HepG2 (cell line): ENCODE results near the gene SHC1. TPM values are rescaled to one million over a fixed set of nuclear protein-coding genes. Genes with fewer than 3 reads are reported as not detected.

Experiments
- ARID2 ChIP-seq: sonication (generic); formaldehyde crosslinking; IDR thresholded peaks from 2 replicates; pipeline ENCODE4 v1.8.1; 2022; ENCODE audit warnings: mild to moderate bottlenecking, missing genetic modification reagents, borderline replicate concordance
- CENPT ChIP-seq: sonication (generic); formaldehyde crosslinking; IDR thresholded peaks from 2 replicates; pipeline ENCODE4 v1.8.0; 2022; ENCODE audit warnings: low read depth, mild to moderate bottlenecking, moderate library complexity, missing genetic modification reagents
- CREB1 ChIP-seq, 2 experiments: fragments of 450-650 bp in 1 of 2; IDR thresholded peaks; 2 replicates each; pipeline ENCODE4 v1.6.1; 2016 to 2017; ENCODE audit warnings: control low read depth in 1 of 2, mild to moderate bottlenecking in 1 of 2, missing compliant biosample characterization in 1 of 2, missing genetic modification characterization in 1 of 2
- REXO4 ChIP-seq: sonication (generic); formaldehyde crosslinking; IDR thresholded peaks from 2 replicates; pipeline ENCODE4 v1.8.0; 2022; ENCODE audit warnings: missing genetic modification reagents, mild to moderate bottlenecking, borderline replicate concordance
- TEAD3 ChIP-seq: optimal IDR thresholded peaks from 2 replicates; pipeline ENCODE3; 2016; ENCODE audit warnings: borderline replicate concordance
- ZFP36L2 ChIP-seq: sonication (generic); formaldehyde crosslinking; IDR thresholded peaks from 2 replicates; pipeline ENCODE4 v1.4.0; 2020; ENCODE audit warnings: missing genetic modification reagents
- ZKSCAN1 ChIP-seq: fragments of 150-350 bp; IDR thresholded peaks from 2 replicates; pipeline ENCODE4 v1.6.1; 2014; ENCODE audit warnings: low read length
- polyA plus RNA-seq, 8 experiments: library from polyadenylated mRNA; depleted of rRNA in 3 of 8; stranded (reverse) in 7 of 8; unstranded in 1 of 8; fragments of >200 nt; fragmentation: Illumina TruSeq in 4 of 8; extraction: Trizol in 4 of 8; gene quantifications; 2 replicates each; pipeline versions ENCODE4 v1.2.1 to v1.2.3, GENCODE V29; 2011 to 2016; ENCODE audit warnings: low read depth in 4 of 8, missing spikeins in 1 of 8, mixed read lengths in 1 of 8; ENCODE audit not compliant: insufficient read depth in 1 of 8
- total RNA-seq, 5 experiments: library from RNA; depleted of rRNA; stranded (reverse); fragments of >200 nt; fragmentation: Illumina TruSeq; extraction: Trizol; gene quantifications; 2 replicates each; pipeline ENCODE4 v1.2.3, GENCODE V29; 2016; ENCODE audit warnings: low read depth in 1 of 5
- TF ChIP-seq, protein P1 (sequence below): sonication (generic); formaldehyde crosslinking; IDR thresholded peaks from 2 replicates; pipeline ENCODE4 v1.5.0; 2020; ENCODE audit warnings: mild to moderate bottlenecking, missing genetic modification reagents, borderline replicate concordance
- TF ChIP-seq, protein P2 (sequence below), 2 experiments: IDR thresholded peaks; 2 replicates each; pipeline ENCODE4 v1.6.1; 2011 to 2012; ENCODE audit warnings: low read length in 2 of 2, borderline replicate concordance in 1 of 2, low read depth in 1 of 2, mild to moderate bottlenecking in 1 of 2, moderate library complexity in 1 of 2
- TF ChIP-seq, protein P3 (sequence below): sonication (generic); formaldehyde crosslinking; conservative IDR thresholded peaks from 2 replicates; pipeline ENCODE4 v1.4.0; 2020; ENCODE audit warnings: missing genetic modification reagents
- TF ChIP-seq, protein P4 (sequence below): sonication (generic); formaldehyde crosslinking; IDR thresholded peaks from 2 replicates; pipeline ENCODE4 v1.8.1; 2022; ENCODE audit warnings: mild to moderate bottlenecking, missing genetic modification reagents
- TF ChIP-seq, protein P5 (sequence below): sonication (generic); formaldehyde crosslinking; IDR thresholded peaks from 2 replicates; pipeline ENCODE4 v1.4.0; 2020; ENCODE audit warnings: missing genetic modification reagents, low read depth, mild to moderate bottlenecking, borderline replicate concordance
- TF ChIP-seq, protein P6 (sequence below): IDR thresholded peaks from 2 replicates; pipeline ENCODE4 v1.6.1; 2016; ENCODE audit warnings: missing compliant biosample characterization, missing genetic modification reagents, borderline replicate concordance

The SHC1 gene
- total and polyA plus RNA-seq, 2 of the 13 experiments (the other 11 are each of a cell fraction or from before 2014, with no cell fraction given), result 52.0 to 137 TPM

DNA sequence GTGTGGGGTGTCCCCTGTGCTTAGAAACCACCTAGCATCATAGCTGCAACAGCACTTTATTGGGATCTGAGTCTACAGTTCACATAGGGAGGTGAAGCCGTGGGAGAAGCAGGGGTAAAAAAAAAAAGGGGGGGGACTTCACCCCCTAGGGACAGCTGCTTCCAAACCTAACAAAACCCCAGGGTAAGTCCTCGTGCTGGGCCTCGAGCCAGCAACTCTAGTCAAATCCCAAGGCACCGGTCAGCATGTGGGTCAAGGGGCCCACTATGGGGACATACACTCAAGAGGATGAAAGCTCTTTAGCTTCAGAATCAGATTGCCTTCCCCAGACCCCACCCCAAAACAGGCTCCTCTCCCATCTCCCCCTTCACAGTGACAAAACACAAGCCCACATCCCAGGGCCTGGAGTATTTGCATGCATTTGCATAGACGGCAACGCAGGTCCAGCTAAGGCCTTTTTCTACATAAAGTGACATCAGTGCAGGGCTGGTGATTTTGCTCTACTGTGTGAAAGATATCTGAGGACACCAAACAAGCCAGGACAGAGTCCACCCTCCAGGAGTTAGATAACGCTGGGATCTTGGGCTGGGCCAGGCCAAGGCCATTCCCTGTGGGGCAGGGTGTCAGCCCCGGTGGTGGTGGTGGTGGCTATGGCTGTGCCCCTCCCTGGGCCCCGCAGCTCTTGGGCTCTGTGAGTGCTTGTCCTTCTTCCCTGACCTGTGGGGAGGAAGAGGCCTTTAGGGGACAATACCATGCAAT lies 26.0 kb downstream of the SHC1 start (continued):
- TF ChIP-seq, protein P1, sequence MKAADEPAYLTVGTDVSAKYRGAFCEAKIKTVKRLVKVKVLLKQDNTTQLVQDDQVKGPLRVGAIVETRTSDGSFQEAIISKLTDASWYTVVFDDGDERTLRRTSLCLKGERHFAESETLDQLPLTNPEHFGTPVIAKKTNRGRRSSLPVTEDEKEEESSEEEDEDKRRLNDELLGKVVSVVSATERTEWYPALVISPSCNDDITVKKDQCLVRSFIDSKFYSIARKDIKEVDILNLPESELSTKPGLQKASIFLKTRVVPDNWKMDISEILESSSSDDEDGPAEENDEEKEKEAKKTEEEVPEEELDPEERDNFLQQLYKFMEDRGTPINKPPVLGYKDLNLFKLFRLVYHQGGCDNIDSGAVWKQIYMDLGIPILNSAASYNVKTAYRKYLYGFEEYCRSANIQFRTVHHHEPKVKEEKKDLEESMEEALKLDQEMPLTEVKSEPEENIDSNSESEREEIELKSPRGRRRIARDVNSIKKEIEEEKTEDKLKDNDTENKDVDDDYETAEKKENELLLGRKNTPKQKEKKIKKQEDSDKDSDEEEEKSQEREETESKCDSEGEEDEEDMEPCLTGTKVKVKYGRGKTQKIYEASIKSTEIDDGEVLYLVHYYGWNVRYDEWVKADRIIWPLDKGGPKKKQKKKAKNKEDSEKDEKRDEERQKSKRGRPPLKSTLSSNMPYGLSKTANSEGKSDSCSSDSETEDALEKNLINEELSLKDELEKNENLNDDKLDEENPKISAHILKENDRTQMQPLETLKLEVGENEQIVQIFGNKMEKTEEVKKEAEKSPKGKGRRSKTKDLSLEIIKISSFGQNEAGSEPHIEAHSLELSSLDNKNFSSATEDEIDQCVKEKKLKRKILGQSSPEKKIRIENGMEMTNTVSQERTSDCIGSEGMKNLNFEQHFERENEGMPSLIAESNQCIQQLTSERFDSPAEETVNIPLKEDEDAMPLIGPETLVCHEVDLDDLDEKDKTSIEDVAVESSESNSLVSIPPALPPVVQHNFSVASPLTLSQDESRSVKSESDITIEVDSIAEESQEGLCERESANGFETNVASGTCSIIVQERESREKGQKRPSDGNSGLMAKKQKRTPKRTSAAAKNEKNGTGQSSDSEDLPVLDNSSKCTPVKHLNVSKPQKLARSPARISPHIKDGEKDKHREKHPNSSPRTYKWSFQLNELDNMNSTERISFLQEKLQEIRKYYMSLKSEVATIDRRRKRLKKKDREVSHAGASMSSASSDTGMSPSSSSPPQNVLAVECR, result peak; percentile 68; the same call in 1 of the 2 replicates
- TF ChIP-seq, protein P2, sequence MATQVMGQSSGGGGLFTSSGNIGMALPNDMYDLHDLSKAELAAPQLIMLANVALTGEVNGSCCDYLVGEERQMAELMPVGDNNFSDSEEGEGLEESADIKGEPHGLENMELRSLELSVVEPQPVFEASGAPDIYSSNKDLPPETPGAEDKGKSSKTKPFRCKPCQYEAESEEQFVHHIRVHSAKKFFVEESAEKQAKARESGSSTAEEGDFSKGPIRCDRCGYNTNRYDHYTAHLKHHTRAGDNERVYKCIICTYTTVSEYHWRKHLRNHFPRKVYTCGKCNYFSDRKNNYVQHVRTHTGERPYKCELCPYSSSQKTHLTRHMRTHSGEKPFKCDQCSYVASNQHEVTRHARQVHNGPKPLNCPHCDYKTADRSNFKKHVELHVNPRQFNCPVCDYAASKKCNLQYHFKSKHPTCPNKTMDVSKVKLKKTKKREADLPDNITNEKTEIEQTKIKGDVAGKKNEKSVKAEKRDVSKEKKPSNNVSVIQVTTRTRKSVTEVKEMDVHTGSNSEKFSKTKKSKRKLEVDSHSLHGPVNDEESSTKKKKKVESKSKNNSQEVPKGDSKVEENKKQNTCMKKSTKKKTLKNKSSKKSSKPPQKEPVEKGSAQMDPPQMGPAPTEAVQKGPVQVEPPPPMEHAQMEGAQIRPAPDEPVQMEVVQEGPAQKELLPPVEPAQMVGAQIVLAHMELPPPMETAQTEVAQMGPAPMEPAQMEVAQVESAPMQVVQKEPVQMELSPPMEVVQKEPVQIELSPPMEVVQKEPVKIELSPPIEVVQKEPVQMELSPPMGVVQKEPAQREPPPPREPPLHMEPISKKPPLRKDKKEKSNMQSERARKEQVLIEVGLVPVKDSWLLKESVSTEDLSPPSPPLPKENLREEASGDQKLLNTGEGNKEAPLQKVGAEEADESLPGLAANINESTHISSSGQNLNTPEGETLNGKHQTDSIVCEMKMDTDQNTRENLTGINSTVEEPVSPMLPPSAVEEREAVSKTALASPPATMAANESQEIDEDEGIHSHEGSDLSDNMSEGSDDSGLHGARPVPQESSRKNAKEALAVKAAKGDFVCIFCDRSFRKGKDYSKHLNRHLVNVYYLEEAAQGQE (IDR thresholded peaks at IDR 0.05; ENCODE audit: borderline replicate concordance in 1 of 2, low read depth in 1 of 2, low read length in 2 of 2), result no peak
- TF ChIP-seq CENPT (no peak), ARID2 (CRISPR knock-in tag) (no peak), CREB1 (IDR thresholded peaks at IDR 0.05) (no peak), CREB1 (CRISPR knock-in tag; IDR thresholded peaks at IDR 0.05) (0 out of 2 replicates have a peak, but pooled peaks have one; percentile 2), TEAD3 (peak; percentile 38), ZFP36L2 (CRISPR knock-in tag) (no peak), REXO4 (CRISPR knock-in tag) (no peak), ZKSCAN1 (no peak)
- TF ChIP-seq, protein P3, sequence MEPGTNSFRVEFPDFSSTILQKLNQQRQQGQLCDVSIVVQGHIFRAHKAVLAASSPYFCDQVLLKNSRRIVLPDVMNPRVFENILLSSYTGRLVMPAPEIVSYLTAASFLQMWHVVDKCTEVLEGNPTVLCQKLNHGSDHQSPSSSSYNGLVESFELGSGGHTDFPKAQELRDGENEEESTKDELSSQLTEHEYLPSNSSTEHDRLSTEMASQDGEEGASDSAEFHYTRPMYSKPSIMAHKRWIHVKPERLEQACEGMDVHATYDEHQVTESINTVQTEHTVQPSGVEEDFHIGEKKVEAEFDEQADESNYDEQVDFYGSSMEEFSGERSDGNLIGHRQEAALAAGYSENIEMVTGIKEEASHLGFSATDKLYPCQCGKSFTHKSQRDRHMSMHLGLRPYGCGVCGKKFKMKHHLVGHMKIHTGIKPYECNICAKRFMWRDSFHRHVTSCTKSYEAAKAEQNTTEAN (CRISPR knock-in tag), result no peak
- TF ChIP-seq, protein P4, sequence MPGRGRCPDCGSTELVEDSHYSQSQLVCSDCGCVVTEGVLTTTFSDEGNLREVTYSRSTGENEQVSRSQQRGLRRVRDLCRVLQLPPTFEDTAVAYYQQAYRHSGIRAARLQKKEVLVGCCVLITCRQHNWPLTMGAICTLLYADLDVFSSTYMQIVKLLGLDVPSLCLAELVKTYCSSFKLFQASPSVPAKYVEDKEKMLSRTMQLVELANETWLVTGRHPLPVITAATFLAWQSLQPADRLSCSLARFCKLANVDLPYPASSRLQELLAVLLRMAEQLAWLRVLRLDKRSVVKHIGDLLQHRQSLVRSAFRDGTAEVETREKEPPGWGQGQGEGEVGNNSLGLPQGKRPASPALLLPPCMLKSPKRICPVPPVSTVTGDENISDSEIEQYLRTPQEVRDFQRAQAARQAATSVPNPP (CRISPR knock-in tag), result no peak
- TF ChIP-seq, protein P5, sequence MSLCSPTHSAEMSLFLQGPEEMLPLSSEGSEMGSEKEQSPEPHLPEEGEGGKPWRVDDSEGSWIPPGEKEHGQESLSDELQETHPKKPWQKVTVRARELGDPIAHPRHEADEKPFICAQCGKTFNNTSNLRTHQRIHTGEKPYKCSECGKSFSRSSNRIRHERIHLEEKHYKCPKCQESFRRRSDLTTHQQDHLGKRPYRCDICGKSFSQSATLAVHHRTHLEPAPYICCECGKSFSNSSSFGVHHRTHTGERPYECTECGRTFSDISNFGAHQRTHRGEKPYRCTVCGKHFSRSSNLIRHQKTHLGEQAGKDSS, result no peak; the same call in 1 of the 2 replicates
- TF ChIP-seq, protein P6, sequence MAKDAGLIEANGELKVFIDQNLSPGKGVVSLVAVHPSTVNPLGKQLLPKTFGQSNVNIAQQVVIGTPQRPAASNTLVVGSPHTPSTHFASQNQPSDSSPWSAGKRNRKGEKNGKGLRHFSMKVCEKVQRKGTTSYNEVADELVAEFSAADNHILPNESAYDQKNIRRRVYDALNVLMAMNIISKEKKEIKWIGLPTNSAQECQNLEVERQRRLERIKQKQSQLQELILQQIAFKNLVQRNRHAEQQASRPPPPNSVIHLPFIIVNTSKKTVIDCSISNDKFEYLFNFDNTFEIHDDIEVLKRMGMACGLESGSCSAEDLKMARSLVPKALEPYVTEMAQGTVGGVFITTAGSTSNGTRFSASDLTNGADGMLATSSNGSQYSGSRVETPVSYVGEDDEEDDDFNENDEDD (CRISPR knock-in tag), result no peak
